IPS DF 19.7 (cell line): ENCODE results near the gene PSAT1.
"Not testable (repeated sequence)": the region's sequence is repeated elsewhere in the genome, so short reads cannot be mapped to it uniquely, and the experiment has no call there.

Experiments used
- DNase-seq: peaks from one replicate; pipeline ENCODE4 v3.0.0-alpha.2; 2013; ENCODE audit warnings: low read depth, low spot score

Gene PSAT1

DNA sequence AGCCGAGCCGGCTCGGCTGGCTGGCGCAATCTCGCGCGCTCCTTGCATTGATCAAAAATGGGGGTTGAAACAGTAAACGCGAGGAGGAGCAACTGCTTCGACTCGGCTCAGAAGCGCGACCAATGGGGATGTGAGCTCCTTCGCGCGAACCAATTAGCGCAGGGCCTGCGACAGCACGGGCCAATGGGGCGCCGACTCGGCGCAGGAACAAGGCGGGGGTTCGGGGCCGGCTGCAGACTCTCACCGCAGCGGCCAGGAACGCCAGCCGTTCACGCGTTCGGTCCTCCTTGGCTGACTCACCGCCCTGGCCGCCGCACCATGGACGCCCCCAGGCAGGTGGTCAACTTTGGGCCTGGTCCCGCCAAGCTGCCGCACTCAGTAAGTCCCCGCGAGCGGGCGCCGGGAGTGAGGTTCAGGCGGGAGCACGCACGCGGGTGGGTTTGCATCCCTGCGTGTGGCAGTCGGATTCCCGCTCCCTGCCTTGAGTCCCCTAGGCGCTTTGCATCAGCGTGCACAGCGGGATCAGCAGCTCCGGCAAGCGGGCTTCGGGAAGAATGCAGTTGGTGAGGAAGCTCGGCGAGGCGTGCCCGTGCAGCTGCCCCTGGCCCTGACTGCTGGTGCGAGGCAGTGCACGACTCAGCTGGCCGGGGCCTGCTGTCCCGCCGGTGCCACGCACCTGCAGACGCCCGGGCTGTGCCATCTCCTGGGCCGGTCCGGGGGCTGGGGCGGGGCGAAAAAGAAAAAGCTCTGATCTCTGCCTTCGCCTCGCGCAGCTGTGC, at the start of gene PSAT1:
Gene PSAT1 (plus strand): TSS at position 233 of the 779 bp plus-strand sequence. CDS start 86 bp downstream, at position 319.
- peak; percentile 92 for DNase-seq

GRCh38 chr9:78248635-78249034, 48.3 kb upstream of the PSAT1 start:
- no peak for DNase-seq

- no peak for DNase-seq
Measured at GRCh38 chr9:78249542-78249941, 47.4 kb upstream of the PSAT1 start.

DNA sequence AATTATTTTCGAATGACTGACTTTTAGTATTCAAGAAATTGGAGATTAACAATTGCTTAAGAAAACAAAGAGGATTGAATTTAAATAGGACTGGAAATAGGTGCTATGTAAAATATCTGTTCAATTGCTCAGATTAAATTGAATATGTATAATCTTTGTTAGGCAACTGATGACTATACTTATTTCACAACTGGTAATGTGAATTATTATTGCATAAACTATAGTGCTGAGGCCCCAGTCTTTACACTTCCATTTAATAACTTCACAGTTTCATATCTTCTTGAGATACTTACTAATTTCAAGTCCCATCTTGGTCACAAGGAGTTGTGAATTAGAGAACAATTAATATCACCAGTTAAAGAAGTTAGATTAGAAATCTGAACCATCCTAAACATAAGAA, 44.3 kb upstream of the PSAT1 start:
- no peak for DNase-seq

DNA sequence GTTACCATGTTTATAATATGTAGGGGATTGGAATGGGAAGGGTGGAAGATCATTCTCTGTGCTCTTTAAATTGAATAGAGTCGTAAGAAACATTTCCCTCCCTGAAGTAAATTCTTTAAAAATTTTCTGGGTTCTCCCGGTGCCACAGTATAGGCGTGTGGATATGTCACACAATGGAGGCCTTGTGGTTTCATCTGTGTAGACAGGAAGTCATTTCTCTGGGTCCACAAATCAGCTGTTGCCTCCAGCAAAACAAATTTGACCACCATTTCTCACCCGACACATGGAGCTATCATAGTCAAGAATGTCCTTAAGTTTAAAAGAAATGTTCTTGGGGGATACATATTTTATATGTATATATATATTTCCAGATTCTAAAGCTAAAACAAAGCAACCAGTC, 43.6 kb upstream of the PSAT1 start:
- DNase-seq: no peak

DNA sequence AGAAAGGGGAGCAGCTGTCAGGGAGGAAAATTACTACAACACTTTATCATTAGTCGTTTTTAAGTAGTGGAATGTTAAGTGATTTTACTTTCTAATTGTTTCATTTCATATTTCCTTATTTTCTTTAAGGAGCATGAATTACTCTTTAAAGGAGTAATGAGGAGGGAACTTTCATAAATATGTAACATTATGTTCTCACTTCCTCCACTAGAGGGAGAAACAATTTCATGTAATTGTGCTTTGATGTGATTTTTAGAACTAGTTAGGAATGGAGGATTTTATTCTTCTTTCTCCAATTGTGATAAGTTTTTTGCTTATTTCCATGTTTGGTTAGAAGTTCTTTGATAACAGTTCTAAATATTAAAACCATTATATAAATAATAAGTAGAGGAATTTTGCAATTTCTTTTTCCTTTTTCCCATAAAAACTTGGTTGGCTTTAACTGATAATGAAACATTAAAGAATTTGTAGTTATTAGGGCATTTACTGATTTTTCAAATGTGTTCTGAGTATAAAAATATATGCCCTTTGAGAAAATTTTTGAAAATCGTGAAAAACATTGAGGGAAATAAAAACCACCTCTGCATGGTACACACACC, 35.4 kb upstream of the PSAT1 start:
- no peak for DNase-seq

GRCh38 chr9:78262655-78263054, 34.3 kb upstream of the PSAT1 start:
- no peak for DNase-seq

DNA sequence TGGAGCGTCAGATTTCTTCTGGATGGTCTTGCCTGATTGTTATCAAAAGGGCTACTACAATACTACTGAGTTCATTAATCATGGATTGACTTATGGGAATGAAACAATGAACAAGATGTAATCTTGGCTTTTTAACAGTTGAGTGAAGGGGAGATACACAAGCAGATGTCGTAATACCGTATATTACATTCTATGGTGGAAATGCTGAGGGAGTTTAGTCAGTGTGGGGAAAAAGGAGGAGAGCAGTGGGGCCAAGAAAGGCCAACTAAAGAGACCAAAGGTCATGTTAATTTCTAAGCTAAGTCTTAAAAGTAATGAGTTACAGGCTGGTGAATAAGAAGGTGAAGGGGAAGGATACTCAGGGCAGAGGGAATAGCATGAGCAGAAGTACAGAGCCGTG, 29.0 kb upstream of the PSAT1 start:
- no peak for DNase-seq

- no peak for DNase-seq
Measured at GRCh38 chr9:78269784-78270183, 27.1 kb upstream of the PSAT1 start.

GRCh38 chr9:78272307-78272706, 24.6 kb upstream of the PSAT1 start:
- DNase-seq: no peak

- DNase-seq: no peak
Measured at GRCh38 chr9:78273761-78274160, 23.2 kb upstream of the PSAT1 start.

DNA sequence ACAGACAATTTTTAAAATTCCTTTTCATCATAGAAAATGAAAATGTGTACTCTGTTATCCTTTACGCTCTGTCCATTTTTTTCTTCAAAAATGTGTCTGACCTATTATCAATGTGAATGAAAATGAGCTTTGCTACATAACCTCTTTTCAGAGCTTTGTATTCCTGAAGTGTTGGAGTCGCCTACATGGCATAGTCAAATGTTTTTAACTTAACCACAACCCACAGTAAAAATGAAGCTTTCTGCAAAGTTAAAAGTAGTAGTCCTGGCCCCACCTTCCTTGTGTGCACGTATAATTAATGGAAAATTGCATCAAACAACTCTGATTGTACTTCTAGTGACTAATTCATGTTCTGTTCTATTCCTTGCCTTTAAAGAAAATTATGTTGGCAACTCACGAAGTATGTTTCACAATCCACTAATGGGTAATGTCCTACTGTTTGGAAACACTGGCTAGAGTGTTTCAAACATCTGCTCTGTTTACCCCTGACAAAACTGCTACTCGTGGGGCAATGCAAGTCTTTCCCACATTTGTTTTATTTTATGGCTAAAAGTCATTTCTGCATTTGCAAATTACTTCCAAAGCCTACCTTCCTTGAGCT, 18.6 kb upstream of the PSAT1 start:
- no peak for DNase-seq

DNA sequence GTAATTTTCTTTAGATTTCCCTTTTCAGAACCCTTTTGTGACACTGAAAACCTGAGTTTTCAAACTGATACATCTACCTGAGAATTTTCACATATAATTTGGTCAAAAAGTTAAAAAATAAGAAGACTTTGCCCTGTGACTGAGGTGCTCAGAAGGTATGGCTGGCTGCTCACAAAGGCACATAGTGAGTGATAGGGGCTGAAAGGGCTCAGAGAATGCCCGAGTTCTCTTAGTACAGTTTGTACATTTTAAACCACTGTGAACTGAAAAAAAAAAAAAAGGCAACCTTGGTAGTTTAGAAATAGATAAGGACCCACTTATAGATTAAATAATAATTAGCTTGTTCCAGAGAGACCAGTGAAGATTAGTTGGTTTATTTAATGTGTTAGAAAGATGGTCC, 18.1 kb upstream of the PSAT1 start:
- DNase-seq: no peak

- DNase-seq: no peak
Measured at GRCh38 chr9:78280982-78281668, 15.8 kb upstream of the PSAT1 start.

GRCh38 chr9:78284181-78284580, 12.7 kb upstream of the PSAT1 start:
- not testable (repeated sequence) for DNase-seq

GRCh38 chr9:78286125-78286524, 10.8 kb upstream of the PSAT1 start:
- no peak for DNase-seq

GRCh38 chr9:78286946-78287388, 10.0 kb upstream of the PSAT1 start:
- DNase-seq: no peak

DNA sequence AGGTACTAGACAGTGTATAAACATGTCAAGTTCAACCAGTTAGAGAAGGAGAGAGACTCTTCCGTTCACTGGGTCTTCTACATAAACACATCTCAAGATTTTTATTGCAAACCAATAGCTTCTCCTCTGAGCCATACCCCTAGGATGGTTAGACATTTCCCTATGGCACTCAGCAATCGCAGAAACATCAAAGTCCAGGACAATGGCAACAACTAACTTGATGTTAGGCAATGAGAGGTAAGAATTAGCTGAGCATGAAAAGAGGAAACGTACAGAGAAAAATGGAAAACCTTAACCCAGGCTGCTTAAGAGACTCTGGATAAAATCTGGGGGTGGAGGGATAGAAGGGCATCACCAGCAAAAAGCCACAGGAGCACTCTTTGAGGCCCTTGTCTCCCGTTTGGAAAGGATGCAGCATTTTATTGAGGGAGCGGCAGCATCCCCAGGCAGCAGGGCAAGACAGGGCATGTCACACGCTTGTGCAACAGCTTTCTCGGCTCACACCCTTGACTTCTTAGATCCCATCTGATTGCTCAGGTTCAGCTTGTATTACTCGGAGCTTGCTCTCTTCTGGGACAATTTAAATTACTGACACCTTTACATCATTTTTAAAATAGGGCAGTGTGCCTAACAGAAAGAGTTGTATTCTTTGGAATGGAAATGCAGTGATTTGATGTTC, 8.6 kb upstream of the PSAT1 start:
- no peak for DNase-seq

DNA sequence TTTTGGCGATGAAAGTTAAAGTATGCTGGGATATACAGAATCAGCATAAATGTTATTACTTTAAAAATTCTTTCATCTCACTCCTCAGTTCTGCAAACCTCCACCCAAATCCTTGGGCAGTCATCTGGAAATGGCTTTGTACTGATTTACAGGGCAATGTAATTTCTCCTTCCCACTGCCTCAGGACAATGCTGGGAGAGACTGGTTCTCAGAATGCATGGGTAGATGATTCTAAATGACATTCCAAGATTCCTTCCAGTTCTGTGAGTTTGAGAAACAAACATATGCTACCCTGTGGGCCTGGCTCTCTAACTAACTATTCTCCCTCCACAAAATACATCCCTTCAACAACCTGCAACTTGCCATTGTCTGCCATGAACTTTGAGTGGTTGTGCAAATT, 7.5 kb upstream of the PSAT1 start:
- no peak for DNase-seq

GRCh38 chr9:78291240-78291925, 5.5 kb upstream of the PSAT1 start:
- no peak for DNase-seq

DNA sequence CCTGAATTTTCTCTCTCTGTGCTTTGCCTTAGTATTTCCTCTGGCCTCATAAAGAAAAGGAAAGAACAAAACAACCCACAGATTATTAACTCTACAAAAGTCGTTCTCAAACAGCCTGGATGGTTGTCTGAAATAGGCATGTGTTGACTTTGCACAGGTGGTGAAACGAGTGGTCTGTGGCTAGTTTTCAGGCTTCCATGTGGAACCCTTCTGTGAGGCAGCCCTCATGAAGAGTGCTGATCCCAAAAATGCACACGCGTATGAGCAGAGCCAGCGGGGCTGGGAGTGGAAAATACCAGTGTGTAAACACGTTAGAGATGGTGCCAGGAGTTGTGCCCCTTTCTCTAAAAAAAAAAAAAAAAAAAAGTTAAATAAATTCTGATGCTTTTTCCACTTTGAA, 4.9 kb upstream of the PSAT1 start:
- no peak for DNase-seq
